HEK293 (cell line): ENCODE data around the gene PSMD13.
A peak's percentile ranks its signal among the peaks of the same experiment; 100 is the strongest.

ENCODE experiments used
- CTCF ChIA-PET: fragments of 350-600 bp; formaldehyde crosslinking; extraction: SDS; loops from one replicate; lab custom pipeline; 2021; ENCODE audit warnings: antibody characterized with exemption; lab: Yijun Ruan, JAX
- POLR2A ChIA-PET: fragments of 300-600 bp; formaldehyde crosslinking; extraction: SDS; loops from one replicate; lab custom pipeline; 2020; ENCODE audit warnings: antibody characterized with exemption, inconsistent platforms; lab: Yijun Ruan, JAX
- H3K27ac ChIP-seq: fragments of 200-500 bp; sonication (Bioruptor generic); 2 replicates; pipeline ENCODE4 v1.5.1; 2014; ENCODE audit warnings: low read depth, low read length, control low read depth, inconsistent platforms; ENCODE audit errors: extremely low read depth
- H3K36me3 ChIP-seq, 2 experiments: fragments of 200-500 bp in 1 of 2; sonication (Bioruptor generic) in 1 of 2; 1 replicate in 1 of 2; 2 replicates in 1 of 2; pipeline ENCODE4 v1.5.1; 2014 to 2017; ENCODE audit warnings: inconsistent platforms in 2 of 2, low read length in 2 of 2; ENCODE audit not compliant: control insufficient read depth in 2 of 2, insufficient read depth in 1 of 2
- H3K4me1 ChIP-seq: fragments of 200-500 bp; sonication (Bioruptor generic); 2 replicates; pipeline ENCODE4 v1.5.1; 2014; ENCODE audit warnings: mild to moderate bottlenecking, low read length, inconsistent platforms; ENCODE audit not compliant: control insufficient read depth, insufficient read depth
- H3K4me3 ChIP-seq: 2 replicates; pipeline ENCODE4 v1.5.1; 2011; ENCODE audit warnings: low read depth, mild to moderate bottlenecking, control low read depth, low read length, moderate library complexity
- H3K9me3 ChIP-seq: fragments of 200-500 bp; sonication (Bioruptor generic); 2 replicates; pipeline ENCODE4 v1.5.1; 2014; ENCODE audit warnings: low read depth, low read length, inconsistent platforms; ENCODE audit not compliant: control insufficient read depth, insufficient read depth
- BCL6B ChIP-seq: fragments of 450-650 bp; formaldehyde crosslinking; IDR thresholded peaks from 2 replicates; pipeline ENCODE4 v1.5.1; 2017; ENCODE audit warnings: missing biosample characterization, missing genetic modification characterization
- EGR2 ChIP-seq: fragments of 450-650 bp; formaldehyde crosslinking; IDR thresholded peaks from 2 replicates; pipeline ENCODE4 v1.5.1; 2016; ENCODE audit warnings: low read depth, missing biosample characterization, missing genetic modification characterization
- FEZF1 ChIP-seq: fragments of 450-650 bp; formaldehyde crosslinking; IDR thresholded peaks from 2 replicates; pipeline ENCODE4 v1.5.1; 2016; ENCODE audit warnings: missing biosample characterization, missing genetic modification characterization
- TRIM28 ChIP-seq: IDR thresholded peaks from 2 replicates; pipeline ENCODE4 v1.6.1; 2011; ENCODE audit warnings: low read length, control low read depth, borderline replicate concordance
- ZBTB21 ChIP-seq: fragments of 450-650 bp; formaldehyde crosslinking; IDR thresholded peaks from 2 replicates; pipeline ENCODE4 v1.5.1; 2017; ENCODE audit warnings: missing biosample characterization, missing genetic modification characterization
- ZFHX2 ChIP-seq: fragments of 450-650 bp; formaldehyde crosslinking; conservative IDR thresholded peaks from 2 replicates; pipeline ENCODE4 v1.5.1; 2016; ENCODE audit warnings: missing biosample characterization, missing genetic modification characterization
- ZNF10 ChIP-seq: fragments of 450-650 bp; formaldehyde crosslinking; IDR thresholded peaks from 2 replicates; pipeline ENCODE4 v1.5.1; 2017; ENCODE audit warnings: missing biosample characterization, missing genetic modification characterization
- ZNF121 ChIP-seq: fragments of 450-650 bp; formaldehyde crosslinking; IDR thresholded peaks from 2 replicates; pipeline ENCODE4 v1.5.1; 2016; ENCODE audit warnings: missing biosample characterization, missing genetic modification characterization
- ZNF211 ChIP-seq: fragments of 450-650 bp; formaldehyde crosslinking; IDR thresholded peaks from 2 replicates; pipeline ENCODE4 v1.5.1; 2016; ENCODE audit warnings: low read depth, missing biosample characterization, missing genetic modification characterization
- ZNF214 ChIP-seq: fragments of 450-650 bp; formaldehyde crosslinking; IDR thresholded peaks from 2 replicates; pipeline ENCODE4 v1.5.1; 2017; ENCODE audit warnings: missing biosample characterization, mild to moderate bottlenecking, missing genetic modification characterization, borderline replicate concordance
- ZNF221 ChIP-seq: fragments of 450-650 bp; formaldehyde crosslinking; IDR thresholded peaks from 2 replicates; pipeline ENCODE4 v1.5.1; 2017; ENCODE audit warnings: missing biosample characterization, missing genetic modification characterization, borderline replicate concordance
- ZNF280C ChIP-seq: fragments of 450-650 bp; formaldehyde crosslinking; IDR thresholded peaks from 2 replicates; pipeline ENCODE4 v1.5.1; 2016; ENCODE audit warnings: missing biosample characterization, missing genetic modification characterization
- ZNF350 ChIP-seq: fragments of 450-650 bp; formaldehyde crosslinking; IDR thresholded peaks from 2 replicates; pipeline ENCODE4 v1.5.0; 2017; ENCODE audit warnings: missing biosample characterization, mild to moderate bottlenecking, missing genetic modification characterization
- ZNF354C ChIP-seq: fragments of 450-650 bp; formaldehyde crosslinking; IDR thresholded peaks from 2 replicates; pipeline ENCODE4 v1.5.1; 2016; ENCODE audit warnings: missing biosample characterization, missing genetic modification characterization, low read depth, borderline replicate concordance
- ZNF473 ChIP-seq: fragments of 450-650 bp; formaldehyde crosslinking; IDR thresholded peaks from 2 replicates; pipeline ENCODE4 v1.5.1; 2017; ENCODE audit warnings: missing biosample characterization, missing genetic modification characterization
- ZNF558 ChIP-seq: fragments of 450-650 bp; formaldehyde crosslinking; IDR thresholded peaks from 2 replicates; pipeline ENCODE4 v1.5.1; 2016; ENCODE audit warnings: missing biosample characterization, missing genetic modification characterization
- ZNF768 ChIP-seq: fragments of 450-650 bp; formaldehyde crosslinking; IDR thresholded peaks from 2 replicates; pipeline ENCODE4 v1.5.1; 2018; ENCODE audit warnings: missing biosample characterization, mild to moderate bottlenecking, missing genetic modification characterization
- TF ChIP-seq, protein P1 (sequence below): fragments of 450-650 bp; formaldehyde crosslinking; IDR thresholded peaks from 2 replicates; pipeline ENCODE4 v1.5.1; 2016; ENCODE audit warnings: missing biosample characterization, missing genetic modification characterization
- TF ChIP-seq, protein P2 (sequence below): fragments of 450-650 bp; formaldehyde crosslinking; IDR thresholded peaks from 2 replicates; pipeline ENCODE4 v1.5.1; 2017; ENCODE audit warnings: missing biosample characterization, missing genetic modification characterization
- TF ChIP-seq, protein P3 (sequence below): fragments of 450-650 bp; formaldehyde crosslinking; IDR thresholded peaks from 2 replicates; pipeline ENCODE4 v1.5.1; 2016; ENCODE audit warnings: missing biosample characterization, missing genetic modification characterization
- TF ChIP-seq, protein P4 (sequence below): fragments of 450-650 bp; formaldehyde crosslinking; IDR thresholded peaks from 2 replicates; pipeline ENCODE4 v1.5.1; 2016; ENCODE audit warnings: missing biosample characterization, missing genetic modification characterization

Gene PSMD13

GRCh38 chr11:221998-222789 lies 14.6 kb upstream of the PSMD13 start (continued):
- TF ChIP-seq ZNF280C (tag by site-specific recombination) (no peak), ZNF214 (tag by site-specific recombination) (no peak)
- TF ChIP-seq, protein P1, sequence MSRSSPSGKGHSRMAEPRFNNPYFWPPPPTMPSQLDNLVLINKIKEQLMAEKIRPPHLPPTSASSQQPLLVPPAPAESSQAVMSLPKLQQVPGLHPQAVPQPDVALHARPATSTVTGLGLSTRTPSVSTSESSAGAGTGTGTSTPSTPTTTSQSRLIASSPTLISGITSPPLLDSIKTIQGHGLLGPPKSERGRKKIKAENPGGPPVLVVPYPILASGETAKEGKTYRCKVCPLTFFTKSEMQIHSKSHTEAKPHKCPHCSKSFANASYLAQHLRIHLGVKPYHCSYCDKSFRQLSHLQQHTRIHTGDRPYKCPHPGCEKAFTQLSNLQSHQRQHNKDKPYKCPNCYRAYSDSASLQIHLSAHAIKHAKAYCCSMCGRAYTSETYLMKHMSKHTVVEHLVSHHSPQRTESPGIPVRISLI (tag by site-specific recombination), result no peak

DNA sequence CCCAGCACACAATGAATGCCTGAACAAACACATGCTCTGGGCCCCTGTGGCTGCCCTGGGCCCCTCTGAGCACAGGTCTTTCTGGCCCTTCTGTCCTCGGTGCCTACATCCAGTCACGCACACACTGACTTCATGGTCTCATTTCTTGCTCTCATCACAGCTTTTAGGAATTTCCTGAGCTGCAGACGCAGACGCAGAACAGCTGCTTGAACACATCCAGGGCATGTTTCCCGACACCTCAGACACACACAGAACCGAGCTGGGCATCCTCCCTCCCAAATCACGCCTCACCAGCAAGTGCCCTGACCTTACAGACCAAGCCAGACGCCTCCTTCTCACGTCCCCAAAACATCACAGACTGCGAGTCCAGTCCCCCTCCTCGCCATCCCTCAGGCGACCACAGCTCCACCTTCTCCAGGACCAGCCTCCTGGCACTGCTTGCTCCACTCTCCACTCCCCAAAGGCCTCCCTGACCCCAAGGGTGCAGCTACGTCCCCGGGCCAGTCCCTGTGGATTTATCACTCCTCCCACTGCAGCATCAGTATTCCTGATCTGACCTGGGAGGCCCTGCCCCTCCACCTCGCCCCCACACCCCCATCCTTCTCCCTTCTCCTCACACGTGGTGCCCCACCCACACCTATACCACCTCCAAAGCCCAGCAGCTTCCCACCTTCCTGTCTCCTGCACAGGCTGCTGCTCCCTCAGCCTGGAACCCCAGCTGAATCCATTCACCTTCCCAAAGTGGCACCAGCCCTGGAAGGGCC lies 13.6 kb upstream of the PSMD13 start:
- H3K27ac ChIP-seq, result no peak overlapping the region
- no peaks in the 10 kb centered on the region for H3K9me3 ChIP-seq
- H3K36me3 ChIP-seq, result peaks cover 0 to 36% of the 10 kb centered on the region in 2 experiments; a peak in 1 of 3 replicates
- H3K4me1 ChIP-seq, result no peaks in the 10 kb centered on the region
- ChIA-PET POLR2A (no interaction called here), CTCF (no interaction called here)
- TF ChIP-seq EGR2, result peak; percentile 83
- no peak for TF ChIP-seq ZNF558 (tag by site-specific recombination)
- TF ChIP-seq ZFHX2 (tag by site-specific recombination), result peak; percentile 80
- TF ChIP-seq ZNF10, result no peak
- TF ChIP-seq ZNF473, result no peak
- TF ChIP-seq FEZF1, result no peak
- H3K4me3 ChIP-seq, result no peak overlapping the region

- H3K27ac ChIP-seq, result no peak overlapping the region
- no peaks in the 10 kb centered on the region for H3K4me1 ChIP-seq
- H3K9me3 ChIP-seq, result no peaks in the 10 kb centered on the region
- no peak overlapping the region for H3K4me3 ChIP-seq
- ChIA-PET CTCF (no interaction called here), POLR2A (interaction anchor here (0.7 kb wide), 1 partner anchor 170 kb away, joined by 4 read pairs; the partner anchor contains the start of gene PKP3)
- peaks cover 0 to 30% of the 10 kb centered on the region in 2 experiments; a peak in 1 of 3 replicates for H3K36me3 ChIP-seq
- TF ChIP-seq, protein P2, sequence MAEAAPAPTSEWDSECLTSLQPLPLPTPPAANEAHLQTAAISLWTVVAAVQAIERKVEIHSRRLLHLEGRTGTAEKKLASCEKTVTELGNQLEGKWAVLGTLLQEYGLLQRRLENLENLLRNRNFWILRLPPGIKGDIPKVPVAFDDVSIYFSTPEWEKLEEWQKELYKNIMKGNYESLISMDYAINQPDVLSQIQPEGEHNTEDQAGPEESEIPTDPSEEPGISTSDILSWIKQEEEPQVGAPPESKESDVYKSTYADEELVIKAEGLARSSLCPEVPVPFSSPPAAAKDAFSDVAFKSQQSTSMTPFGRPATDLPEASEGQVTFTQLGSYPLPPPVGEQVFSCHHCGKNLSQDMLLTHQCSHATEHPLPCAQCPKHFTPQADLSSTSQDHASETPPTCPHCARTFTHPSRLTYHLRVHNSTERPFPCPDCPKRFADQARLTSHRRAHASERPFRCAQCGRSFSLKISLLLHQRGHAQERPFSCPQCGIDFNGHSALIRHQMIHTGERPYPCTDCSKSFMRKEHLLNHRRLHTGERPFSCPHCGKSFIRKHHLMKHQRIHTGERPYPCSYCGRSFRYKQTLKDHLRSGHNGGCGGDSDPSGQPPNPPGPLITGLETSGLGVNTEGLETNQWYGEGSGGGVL (tag by site-specific recombination), result no peak
- TF ChIP-seq ZBTB21 (tag by site-specific recombination) (no peak), TRIM28 (no peak), BCL6B (tag by site-specific recombination) (no peak), ZNF350 (tag by site-specific recombination) (no peak), ZNF121 (tag by site-specific recombination) (no peak), ZFHX2 (tag by site-specific recombination) (no peak), ZNF211 (tag by site-specific recombination) (no peak), ZNF221 (tag by site-specific recombination) (no peak), ZNF354C (tag by site-specific recombination) (no peak), ZNF768 (tag by site-specific recombination) (no peak)
- TF ChIP-seq, protein P3, sequence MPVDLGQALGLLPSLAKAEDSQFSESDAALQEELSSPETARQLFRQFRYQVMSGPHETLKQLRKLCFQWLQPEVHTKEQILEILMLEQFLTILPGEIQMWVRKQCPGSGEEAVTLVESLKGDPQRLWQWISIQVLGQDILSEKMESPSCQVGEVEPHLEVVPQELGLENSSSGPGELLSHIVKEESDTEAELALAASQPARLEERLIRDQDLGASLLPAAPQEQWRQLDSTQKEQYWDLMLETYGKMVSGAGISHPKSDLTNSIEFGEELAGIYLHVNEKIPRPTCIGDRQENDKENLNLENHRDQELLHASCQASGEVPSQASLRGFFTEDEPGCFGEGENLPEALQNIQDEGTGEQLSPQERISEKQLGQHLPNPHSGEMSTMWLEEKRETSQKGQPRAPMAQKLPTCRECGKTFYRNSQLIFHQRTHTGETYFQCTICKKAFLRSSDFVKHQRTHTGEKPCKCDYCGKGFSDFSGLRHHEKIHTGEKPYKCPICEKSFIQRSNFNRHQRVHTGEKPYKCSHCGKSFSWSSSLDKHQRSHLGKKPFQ (tag by site-specific recombination), result no peak
- TF ChIP-seq, protein P4, sequence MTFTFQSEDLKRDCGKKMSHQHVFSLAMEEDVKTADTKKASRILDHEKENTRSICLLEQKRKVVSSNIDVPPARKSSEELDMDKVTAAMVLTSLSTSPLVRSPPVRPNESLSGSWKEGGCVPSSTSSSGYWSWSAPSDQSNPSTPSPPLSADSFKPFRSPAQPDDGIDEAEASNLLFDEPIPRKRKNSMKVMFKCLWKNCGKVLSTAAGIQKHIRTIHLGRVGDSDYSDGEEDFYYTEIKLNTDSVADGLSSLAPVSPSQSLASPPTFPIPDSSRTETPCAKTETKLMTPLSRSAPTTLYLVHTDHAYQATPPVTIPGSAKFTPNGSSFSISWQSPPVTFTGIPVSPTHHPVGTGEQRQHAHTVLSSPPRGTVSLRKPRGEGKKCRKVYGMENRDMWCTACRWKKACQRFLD (tag by site-specific recombination), result no peak
These were observed 12.9 kb upstream of the PSMD13 start for GRCh38 chr11:223884-224283.
